NCI-H1417 treated with DMSO at 0.1 percent for 48 hours (cell line): ENCODE results near the gene BAZ1A.

Source experiments
- DNase-seq: peaks from one replicate; lab custom pipeline; 2025; lab: John Stamatoyannopoulos, UW

The BAZ1A gene

DNA sequence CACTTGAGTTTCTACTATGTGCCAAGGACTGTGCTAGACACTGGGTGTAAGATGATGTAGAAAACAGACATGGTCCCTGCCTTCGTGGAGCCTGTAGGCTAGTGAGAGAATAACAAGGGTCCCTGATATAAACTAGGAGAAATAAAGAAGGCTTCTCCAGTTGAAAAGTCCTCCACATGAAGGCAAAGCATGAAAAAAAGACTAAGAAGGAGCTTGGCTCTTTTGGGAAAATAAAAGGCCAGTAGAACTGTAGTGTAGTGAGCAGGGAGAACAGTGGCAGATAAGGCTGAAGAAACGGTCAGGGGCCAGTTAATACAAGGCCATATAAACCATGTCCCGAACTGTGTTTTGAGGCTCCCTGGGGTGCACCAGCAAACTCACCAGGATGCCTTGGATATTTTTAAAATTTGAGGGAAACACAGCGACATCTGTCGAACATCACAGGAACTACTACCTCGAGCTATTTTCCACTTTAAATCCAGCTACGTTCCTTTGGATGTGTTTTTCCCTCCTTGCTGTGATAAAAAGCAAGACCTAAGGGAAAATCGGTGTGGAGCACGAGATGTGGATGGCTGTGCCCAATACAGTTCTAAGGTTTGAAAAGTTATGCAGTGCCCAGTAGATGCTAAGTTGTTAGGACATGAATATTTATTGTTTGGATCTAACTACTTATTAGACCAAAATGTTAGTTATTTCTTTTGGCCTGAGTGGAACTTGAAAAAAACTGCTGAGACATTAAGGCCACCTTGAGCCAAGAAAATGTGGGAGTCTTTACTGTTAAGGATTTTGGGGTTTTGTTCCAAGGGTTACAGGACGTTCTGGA, 152.2 kb downstream of the BAZ1A start:
- DNase-seq, result peak; percentile 28

DNA sequence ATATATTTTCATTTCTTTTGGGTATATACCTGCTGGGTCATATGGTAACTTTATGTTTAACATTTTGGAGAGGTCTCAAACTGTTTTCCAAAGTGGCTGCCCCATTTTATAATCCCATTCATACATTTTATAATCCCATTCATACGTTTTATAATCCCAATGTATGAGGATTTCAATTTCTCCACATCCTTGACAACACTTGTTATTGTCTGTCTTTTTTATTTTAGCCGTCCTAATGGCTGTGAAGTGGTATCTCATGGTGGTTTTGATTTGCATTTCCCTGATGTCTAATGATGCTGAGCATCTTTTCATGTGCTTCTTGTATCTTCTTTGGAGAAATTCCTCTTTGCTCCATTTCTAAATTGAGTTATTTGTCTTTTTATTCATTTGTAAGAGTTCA, 154.0 kb downstream of the BAZ1A start:
- DNase-seq, result no peak

DNA sequence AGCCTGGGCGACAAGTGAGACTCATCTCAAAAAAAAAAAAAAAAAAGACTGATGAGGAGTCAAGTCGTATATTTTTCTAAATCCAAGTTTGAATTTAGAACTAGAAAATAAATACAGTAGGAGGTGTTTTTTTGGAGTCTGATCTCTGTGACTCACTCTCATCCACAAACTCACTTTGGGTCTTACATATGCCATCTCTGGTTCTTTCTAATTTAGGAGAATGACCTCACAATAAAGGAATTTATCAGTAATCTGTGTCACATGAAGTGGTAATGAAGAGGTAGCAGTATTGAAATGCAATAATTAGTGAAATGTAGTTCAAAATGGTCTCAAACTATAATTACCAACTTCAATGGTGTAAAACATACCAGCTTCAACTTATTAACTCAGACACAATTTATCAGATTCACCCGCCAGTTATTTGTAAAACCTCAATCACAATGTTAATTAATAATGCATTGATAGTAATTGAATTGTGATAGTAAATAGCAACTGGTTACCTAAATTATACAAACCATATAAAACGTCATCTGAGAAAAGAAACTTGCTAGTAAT, 156.3 kb downstream of the BAZ1A start:
- DNase-seq, result no peak

DNA sequence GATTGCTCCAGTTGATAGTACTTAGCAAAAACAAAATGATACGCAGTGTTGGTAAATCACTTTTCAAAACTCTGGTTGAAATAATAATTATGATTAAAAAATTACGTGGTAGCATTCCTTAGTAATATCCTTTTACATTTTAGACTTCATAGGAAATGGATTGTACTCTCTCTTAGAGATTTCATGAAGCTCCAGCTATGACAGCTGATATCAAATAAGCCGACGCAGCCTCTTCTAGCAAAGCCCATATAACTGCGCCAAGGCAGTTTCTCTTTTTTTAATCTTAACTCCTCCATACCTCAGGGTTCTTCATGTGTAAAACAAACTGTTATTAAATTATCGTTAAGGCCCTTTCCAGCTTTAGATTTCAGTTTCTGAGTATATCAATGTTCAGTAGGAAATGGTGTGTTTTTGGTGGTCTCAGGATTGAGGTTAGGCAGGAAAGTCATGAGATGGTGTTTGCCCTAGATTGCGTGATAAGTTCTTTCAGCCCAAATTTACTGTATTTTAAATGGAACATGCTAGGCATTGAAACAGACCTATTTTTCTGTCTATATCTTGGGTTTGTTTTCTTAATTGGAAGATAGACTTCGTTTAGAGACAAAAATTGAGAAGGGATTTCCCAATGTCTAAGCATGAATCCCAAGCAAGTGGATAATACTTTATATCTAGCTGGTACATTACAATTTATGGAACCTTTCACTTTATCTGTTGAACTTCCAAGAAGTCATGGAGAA, 159.9 kb downstream of the BAZ1A start:
- no peak for DNase-seq

DNA sequence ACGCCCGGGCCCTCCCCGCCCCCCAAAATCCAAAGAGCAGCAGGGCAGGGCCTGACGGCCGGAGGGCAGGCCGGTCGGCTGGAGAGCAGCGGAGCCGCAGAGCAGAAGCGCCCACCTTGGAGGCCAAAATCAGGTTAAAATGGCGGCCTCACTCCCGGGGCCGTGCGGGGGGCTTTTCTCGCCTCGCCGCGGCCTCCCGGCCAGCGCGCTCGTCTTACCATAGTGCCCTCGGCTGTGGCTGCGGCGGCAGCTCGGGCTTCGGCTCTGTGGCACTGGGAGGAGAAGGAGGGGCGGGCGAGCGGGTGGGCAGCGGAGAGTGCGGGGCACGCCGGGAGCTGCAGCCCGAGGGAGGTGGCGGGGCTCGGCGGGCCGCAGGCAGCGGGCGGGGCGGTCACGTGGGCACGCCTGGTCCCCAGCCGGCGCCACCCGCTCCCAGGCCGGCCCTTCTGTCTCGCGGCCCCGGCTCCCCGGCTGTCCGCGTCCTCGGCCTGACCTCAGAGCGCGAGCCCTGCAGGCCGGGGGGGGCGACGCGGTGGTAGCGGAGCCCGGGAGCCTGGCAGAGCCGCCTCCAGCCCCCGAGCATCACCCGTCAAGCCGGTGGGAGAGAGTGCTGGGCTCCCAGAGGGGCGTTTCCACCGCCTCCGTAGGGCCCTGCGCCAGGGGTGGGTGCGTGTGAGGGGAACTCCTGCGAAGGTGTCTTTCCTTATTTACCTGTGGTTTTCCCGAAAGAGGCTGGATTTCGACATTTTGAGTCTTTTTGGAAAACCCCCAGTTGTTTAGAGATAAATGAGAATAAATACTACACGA, 160.6 kb downstream of the BAZ1A start, which contains the start of gene CFL2:
CFL2 (minus strand) TSS at position 274 of the 807 bp plus-strand sequence; CDS start at position 221, 53 bp downstream.
- DNase-seq, result peak; percentile 26

DNA sequence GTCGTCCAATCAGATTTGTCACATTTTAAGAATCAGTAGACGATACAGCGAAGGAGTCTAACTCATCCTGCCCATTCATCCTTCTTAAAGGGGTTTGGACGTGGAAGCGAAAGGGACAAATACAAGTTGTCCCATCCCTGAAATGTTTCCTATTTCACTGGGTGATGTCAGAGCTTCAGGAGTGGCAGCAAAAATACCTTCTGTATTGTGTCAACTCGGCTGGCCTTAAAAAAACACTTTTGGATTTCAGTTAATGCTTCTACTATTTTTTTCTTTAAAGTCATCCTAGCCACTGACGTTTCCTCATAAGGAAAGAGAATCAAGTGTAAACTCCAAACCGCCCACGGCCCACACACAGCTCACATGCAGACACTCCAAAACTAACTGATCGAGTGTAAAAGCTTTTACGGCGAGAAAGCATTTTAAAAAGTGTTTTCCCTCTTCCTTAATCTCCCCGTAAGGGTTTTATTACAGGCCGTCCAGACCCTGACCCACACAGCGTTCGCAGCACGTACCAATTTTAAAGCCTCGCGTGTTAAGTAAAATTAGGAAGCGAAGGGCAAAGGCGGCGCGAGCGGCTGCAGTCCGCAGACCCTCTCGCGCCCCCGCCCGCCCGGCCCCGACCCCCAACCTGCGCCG, 161.4 kb downstream of the BAZ1A start:
- DNase-seq, result no peak

DNA sequence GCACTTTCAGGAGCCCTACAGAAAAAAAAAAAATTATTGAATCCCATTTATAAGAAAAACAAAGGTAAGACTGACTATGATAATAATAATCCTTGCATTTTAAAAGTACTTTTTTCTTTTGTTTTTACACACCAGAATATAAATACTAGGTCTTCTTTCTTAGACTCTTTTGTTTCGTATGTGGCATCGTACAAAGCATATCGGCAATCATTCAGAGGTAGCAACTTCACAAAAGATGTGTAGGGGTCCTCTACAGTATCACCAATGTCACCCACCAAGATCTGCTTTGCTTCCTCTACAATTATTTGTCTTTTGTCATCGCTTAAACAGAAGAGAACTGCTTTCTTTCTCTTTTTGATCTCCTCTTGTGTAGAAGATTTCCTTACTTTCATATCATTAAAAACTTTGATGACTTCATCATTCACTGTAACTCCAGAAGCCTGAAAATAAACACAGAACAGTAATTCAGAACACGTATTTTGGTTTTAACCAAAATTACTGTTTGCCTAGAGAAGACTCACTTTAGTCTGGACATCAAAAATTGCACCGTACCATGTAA, 162.0 kb downstream of the BAZ1A start:
- DNase-seq, result no peak

DNA sequence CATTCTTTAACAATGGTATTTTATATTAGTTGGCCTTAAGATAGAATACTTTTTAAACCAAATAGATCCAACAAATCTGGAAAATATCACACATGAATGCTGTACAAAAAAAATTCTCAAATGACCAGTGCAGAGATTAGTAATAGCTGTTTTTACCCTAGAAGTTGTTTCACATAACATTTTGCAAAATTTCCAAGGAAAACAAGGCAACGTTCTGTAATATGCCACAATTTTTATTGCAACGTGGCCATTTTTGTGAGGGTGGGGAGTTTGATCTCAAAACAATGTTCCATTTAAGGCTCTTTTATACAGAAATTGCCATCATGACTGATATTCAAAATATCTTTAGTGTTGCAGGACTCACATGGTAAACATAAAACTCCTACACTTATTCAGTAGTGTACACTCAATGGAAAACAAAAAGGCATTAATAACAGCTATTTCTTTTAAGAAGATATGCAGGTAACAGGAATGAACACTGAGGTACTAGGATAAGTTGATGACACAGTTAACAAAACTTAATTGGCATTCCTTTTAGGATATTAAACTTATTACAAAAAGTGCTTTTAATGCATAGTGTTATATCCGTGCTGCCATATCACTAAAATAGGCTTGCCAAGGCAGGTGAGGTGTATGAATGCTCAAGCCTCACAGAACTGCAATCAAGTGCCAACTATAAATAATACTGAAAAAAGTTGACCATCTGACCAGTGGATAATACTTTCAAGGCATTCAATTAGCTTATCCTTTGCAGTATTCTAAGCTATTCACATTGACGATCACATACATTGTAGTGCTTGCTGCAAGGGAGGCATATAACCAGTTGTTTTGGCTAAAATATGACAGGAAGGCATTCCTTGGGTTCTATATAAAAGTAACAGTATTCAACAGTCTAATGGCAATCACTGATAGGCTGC, 163.1 kb downstream of the BAZ1A start:
- no peak for DNase-seq

DNA sequence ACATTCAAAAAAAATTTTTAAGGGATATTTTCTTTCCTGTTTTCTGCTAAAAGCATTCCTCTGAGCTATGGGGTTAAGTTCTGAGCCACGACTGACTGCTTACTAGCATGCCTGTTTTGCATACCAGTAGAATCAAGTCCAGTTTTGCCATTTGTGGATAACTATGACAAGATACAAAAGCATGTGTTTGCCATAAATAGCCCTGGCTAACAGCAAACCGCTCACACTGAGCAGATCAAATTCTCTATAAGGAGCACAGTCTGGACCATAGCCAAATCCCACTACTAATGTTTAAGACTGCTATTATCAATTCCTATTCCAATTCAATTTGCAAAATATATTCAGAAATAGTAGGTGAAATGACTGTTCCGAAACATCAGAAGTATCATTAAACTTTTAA, 164.0 kb downstream of the BAZ1A start:
- DNase-seq, result no peak

DNA sequence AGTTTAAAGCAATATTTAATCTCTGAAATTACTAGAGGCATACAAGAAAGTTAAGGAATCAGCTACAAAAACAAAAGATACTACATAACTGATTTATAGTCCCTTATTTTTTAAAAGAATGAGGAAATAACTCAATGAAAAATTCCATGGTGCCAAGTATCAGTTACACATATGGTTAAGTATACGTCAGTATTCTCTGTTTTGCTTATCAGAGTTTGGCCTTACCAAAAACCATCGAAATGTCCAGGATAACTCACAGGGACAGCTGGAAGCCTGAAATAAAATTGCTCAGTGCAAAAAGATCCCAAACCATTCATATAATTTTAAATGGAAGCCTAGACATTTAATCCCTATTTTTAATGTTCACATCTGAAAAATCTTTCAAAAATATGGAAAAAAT, 164.4 kb downstream of the BAZ1A start:
- no peak for DNase-seq

DNA sequence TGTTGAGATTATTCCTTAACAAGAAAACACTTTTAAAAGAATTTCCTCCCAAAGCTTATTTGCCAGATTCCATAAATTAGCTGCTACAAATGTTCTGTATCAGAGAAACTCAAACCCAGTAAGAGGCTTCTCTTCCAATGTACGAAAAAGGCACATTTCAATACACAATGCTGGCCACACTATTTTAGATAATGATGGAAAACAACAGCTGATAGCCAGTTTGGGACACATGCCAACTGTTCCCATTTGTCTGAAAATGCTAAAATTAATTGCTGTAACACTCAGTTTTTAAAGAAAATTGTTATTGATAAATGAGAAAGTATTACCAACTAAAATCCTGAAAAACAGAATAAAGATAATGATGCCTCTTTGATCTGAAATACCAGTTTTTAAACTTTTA, 165.2 kb downstream of the BAZ1A start:
- DNase-seq, result no peak

DNA sequence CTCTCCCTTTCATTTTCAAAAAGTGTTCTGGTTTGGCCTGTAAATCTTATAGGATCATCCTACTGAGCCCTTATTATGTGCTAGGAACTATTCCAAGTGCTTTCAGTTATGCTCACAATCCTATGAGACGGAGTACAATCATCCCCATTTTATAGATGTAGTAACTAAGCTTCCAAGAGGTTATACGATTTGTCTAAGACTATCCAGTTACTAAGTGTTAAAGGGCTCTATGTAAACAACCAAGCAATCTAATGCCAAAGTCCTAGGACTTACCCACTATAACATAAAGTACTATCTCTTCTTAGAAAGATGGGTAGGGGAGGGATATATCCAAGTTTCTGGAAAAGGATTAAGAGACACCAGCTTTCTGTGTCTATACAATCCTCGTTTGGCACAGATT, 167.4 kb downstream of the BAZ1A start:
- DNase-seq, result no peak
